ENCODE results near the gene MST1. TPM values are rescaled to one million over a fixed set of nuclear protein-coding genes. Genes with fewer than 3 reads are reported as not detected.
"Not testable (repeated sequence)": the region's sequence is repeated elsewhere in the genome, so short reads cannot be mapped to it uniquely, and the experiment has no call there.

Gene MST1
- total RNA-seq, 2 experiments from 2014 or later = 8.6 to 12.4 TPM

DNA sequence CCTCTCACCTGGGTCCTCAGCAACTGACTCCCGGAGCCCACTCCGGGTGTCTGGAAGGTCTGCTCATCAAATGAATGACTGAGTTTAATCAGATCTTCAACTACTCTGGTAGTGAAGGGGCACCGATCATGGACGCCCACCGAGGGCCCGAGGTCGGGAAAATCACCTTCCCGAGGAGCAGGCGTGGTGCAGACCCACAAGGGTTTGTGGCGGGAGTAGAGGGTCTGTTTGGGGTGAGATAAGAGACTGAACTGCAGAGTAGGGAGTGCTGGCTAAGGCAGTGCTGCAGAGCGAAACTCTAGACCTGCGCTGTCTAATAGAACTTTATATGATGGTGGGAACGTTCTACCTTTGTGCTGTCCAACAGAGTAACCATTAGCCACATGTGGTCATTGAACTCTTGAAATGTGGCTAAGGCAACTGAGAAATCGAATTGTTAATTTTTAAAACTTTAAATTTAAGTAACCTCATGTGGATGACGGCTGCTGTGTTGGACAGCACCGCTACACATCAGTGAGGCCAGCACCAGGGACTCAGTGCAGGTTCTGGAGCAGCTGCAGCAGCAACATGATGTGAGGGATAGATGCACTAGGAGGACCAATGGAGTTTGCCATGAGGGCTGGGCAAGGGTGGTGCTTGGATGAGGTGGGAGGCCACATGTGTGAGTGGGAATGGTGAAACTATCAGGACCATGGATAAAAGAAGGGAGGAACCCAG, 792 bp upstream of the MST1 start:
- H3K36me3 Mint-ChIP-seq (ENCODE audit: low read depth); DNase-seq; H3K9me3 Mint-ChIP-seq: not testable (repeated sequence)
- peak overlapping the region; percentile 97 for H3K4me3 Mint-ChIP-seq
- ChIA-PET CTCF (interaction anchor here (0.8 kb wide), 1 partner anchor 78 kb away, joined by 3 read pairs; no protein-coding TSS in a partner anchor), POLR2A (interaction anchor here (0.6 to 1.2 kb wide), 3 partner anchors 34 to 150 kb away, joined by 3 to 6 read pairs (median 3); no protein-coding TSS in a partner anchor)
- H3K27me3 Mint-ChIP-seq = peaks cover 12% of the 10 kb centered on the region
- peaks cover 33% of the 10 kb centered on the region for H3K4me1 Mint-ChIP-seq
- H3K27ac Mint-ChIP-seq = peak overlapping the region; percentile 87

GRCh38 chr3:49688338-49689045, 782 bp downstream of the MST1 start:
- H3K9me3 Mint-ChIP-seq; CTCF ChIA-PET; H3K36me3 Mint-ChIP-seq (ENCODE audit: low read depth); DNase-seq: not testable (repeated sequence)
- Mint-ChIP-seq H3K4me1 (peaks cover 33% of the 10 kb centered on the region), H3K27me3 (peaks cover 12% of the 10 kb centered on the region), H3K27ac (peak overlapping the region; percentile 87), H3K4me3 (peak overlapping the region; percentile 97)
- POLR2A ChIA-PET = interaction anchor here (1.2 kb wide), 1 partner anchor 149 kb away, joined by 6 read pairs; no protein-coding TSS in a partner anchor

- DNase-seq, POLR2A ChIA-PET, H3K9me3 Mint-ChIP-seq, H3K4me3 Mint-ChIP-seq, H3K27ac Mint-ChIP-seq, CTCF ChIA-PET: not testable (repeated sequence)
- H3K36me3 Mint-ChIP-seq (ENCODE audit: low read depth) = peaks cover 13% of the 10 kb centered on the region
- peaks cover 33% of the 10 kb centered on the region for H3K4me1 Mint-ChIP-seq
- H3K27me3 Mint-ChIP-seq = peaks cover 12% of the 10 kb centered on the region
Observed at GRCh38 chr3:49687424-49687795, 1.9 kb downstream of the MST1 start.

- POLR2A ChIA-PET, DNase-seq, H3K4me3 Mint-ChIP-seq, CTCF ChIA-PET, H3K27ac Mint-ChIP-seq, H3K9me3 Mint-ChIP-seq: not testable (repeated sequence)
- peaks cover 33% of the 10 kb centered on the region for H3K4me1 Mint-ChIP-seq
- peaks cover 13% of the 10 kb centered on the region for H3K36me3 Mint-ChIP-seq (ENCODE audit: low read depth)
- H3K27me3 Mint-ChIP-seq = peaks cover 12% of the 10 kb centered on the region
Observed at GRCh38 chr3:49686769-49687423, 2.4 kb downstream of the MST1 start.

DNA sequence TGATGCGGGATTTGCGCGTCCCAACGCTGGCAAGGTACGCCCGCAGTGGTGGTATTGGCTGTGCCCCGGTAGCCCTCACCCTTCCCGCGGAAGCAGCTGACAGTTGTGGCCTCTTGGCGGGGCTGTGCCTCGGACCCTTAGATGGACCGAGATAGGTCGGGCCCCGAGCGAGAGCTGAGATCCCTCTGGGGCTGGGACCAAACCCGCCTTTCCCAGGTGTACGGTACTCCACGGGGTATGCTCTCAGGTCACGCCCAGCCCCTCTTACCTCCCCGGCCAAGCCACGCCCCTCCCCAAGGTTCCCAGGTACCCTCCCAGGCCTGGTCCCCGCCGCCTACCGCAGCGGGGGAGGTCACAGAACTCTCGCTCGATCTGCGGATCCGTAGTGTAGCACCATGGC, 2.9 kb downstream of the MST1 start:
- Mint-ChIP-seq H3K27me3 (peaks cover 12% of the 10 kb centered on the region), H3K36me3 (ENCODE audit: low read depth) (peaks cover 13% of the 10 kb centered on the region), H3K4me1 (peaks cover 32% of the 10 kb centered on the region)
- POLR2A ChIA-PET, H3K4me3 Mint-ChIP-seq, DNase-seq, CTCF ChIA-PET, H3K27ac Mint-ChIP-seq, H3K9me3 Mint-ChIP-seq: not testable (repeated sequence)

DNA sequence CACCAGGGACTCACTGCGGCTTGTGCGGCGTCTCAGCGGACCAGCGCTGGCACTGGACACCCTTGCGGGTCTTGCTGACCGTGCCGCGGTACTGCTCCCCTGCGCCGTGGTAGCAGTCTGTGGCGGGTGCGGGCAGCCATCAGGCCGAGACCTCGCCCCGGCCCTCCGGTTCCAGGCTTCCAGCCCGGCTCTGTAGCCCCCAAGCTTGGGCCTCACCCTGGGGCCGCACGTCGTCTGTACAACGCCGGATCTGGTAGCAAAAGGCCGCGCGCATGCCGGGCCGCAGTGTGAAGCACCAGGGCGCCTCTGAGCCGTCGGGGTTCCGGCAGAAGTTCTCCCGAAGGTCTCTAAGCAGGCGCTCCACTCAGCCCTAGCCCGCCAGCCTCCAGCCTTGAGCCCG, 3.4 kb downstream of the MST1 start:
- H3K4me3 Mint-ChIP-seq, DNase-seq, CTCF ChIA-PET, POLR2A ChIA-PET, H3K27ac Mint-ChIP-seq, H3K9me3 Mint-ChIP-seq: not testable (repeated sequence)
- Mint-ChIP-seq H3K27me3 (peaks cover 12% of the 10 kb centered on the region), H3K4me1 (peaks cover 29% of the 10 kb centered on the region), H3K36me3 (ENCODE audit: low read depth) (peaks cover 13% of the 10 kb centered on the region)

DNA sequence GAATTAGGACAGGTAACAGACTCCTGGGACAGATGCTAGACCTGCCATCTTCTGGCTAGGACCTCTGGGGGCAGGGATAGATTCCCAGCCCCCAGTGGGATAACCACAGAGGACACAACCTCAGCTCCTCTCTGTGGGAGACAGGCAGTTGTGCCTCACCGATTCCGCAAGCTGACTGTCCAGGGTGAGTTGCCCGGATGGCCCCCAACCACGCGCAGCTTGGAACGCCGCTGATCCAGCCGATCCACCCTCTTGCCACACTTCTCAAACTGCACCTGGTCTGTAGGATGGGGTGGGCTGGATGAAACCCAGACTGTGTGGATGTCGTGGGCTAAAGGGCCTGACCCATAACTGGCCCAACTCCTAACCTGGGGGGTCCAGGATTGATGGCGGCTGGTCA, 4.2 kb downstream of the MST1 start:
- peaks cover 22% of the 10 kb centered on the region for H3K4me1 Mint-ChIP-seq
- H3K27ac Mint-ChIP-seq, DNase-seq, H3K9me3 Mint-ChIP-seq, H3K4me3 Mint-ChIP-seq, CTCF ChIA-PET: not testable (repeated sequence)
- peaks cover 12% of the 10 kb centered on the region for H3K27me3 Mint-ChIP-seq
- H3K36me3 Mint-ChIP-seq (ENCODE audit: low read depth) = peaks cover 14% of the 10 kb centered on the region
- POLR2A ChIA-PET = interaction anchor here (0.6 kb wide), 1 partner anchor 220 kb away, joined by 3 read pairs; no protein-coding TSS in a partner anchor

- H3K9me3 Mint-ChIP-seq, H3K4me3 Mint-ChIP-seq, H3K27ac Mint-ChIP-seq, CTCF ChIA-PET, DNase-seq, POLR2A ChIA-PET: not testable (repeated sequence)
- H3K4me1 Mint-ChIP-seq = peaks cover 15% of the 10 kb centered on the region
- peaks cover 12% of the 10 kb centered on the region for H3K27me3 Mint-ChIP-seq
- H3K36me3 Mint-ChIP-seq (ENCODE audit: low read depth) = peaks cover 17% of the 10 kb centered on the region
Observed at GRCh38 chr3:49684453-49684852, 4.8 kb downstream of the MST1 start.

DNA sequence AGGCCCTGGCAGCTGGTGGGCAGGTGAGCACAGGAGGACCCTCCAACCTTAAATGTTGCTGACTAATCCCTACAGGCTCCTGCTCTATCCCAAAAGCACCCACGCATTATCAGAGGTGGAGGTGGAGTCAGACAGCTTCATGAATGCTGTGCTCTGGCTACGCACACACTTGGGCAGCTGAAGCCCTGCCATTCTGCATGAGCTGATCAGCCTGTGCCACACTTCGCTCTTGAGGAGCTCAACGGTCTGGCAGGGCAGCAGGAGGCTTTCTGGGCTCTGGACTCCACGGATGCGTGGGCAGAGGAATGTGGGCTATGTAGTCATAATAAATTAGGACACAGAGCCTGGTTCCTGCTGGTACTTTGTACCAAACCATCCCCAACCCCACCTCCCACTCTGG, 6.1 kb downstream of the MST1 start:
- POLR2A ChIA-PET = no interaction called here

GRCh38 chr3:49681543-49681942, 7.7 kb downstream of the MST1 start:
- DNase-seq = no peak
- Mint-ChIP-seq H3K4me3 (no peak overlapping the region), H3K36me3 (ENCODE audit: low read depth) (peaks cover 25% of the 10 kb centered on the region), H3K4me1 (peaks cover 9% of the 10 kb centered on the region), H3K27ac (no peak overlapping the region), H3K9me3 (no peaks in the 10 kb centered on the region), H3K27me3 (peaks cover 5% of the 10 kb centered on the region)
- ChIA-PET CTCF (no interaction called here), POLR2A (no interaction called here)

More for the DNA sequence above, 6.1 kb downstream of the MST1 start:
- no peak overlapping the region for H3K27ac Mint-ChIP-seq
- H3K4me3 Mint-ChIP-seq = no peak overlapping the region
- peaks cover 8% of the 10 kb centered on the region for H3K4me1 Mint-ChIP-seq
- peaks cover 14% of the 10 kb centered on the region for H3K36me3 Mint-ChIP-seq (ENCODE audit: low read depth)
- DNase-seq = no peak
- no peaks in the 10 kb centered on the region for H3K9me3 Mint-ChIP-seq
- peaks cover 12% of the 10 kb centered on the region for H3K27me3 Mint-ChIP-seq
- CTCF ChIA-PET = no interaction called here

GRCh38 chr3:49681232-49681522, 8.1 kb downstream of the MST1 start:
- H3K27me3 Mint-ChIP-seq = peaks cover 3% of the 10 kb centered on the region
- ChIA-PET POLR2A (no interaction called here), CTCF (no interaction called here)
- H3K4me3 Mint-ChIP-seq = no peak overlapping the region
- H3K4me1 Mint-ChIP-seq = peaks cover 9% of the 10 kb centered on the region
- H3K36me3 Mint-ChIP-seq (ENCODE audit: low read depth) = peaks cover 27% of the 10 kb centered on the region
- no peak overlapping the region for H3K27ac Mint-ChIP-seq
- H3K9me3 Mint-ChIP-seq = no peaks in the 10 kb centered on the region
- DNase-seq = no peak

DNA sequence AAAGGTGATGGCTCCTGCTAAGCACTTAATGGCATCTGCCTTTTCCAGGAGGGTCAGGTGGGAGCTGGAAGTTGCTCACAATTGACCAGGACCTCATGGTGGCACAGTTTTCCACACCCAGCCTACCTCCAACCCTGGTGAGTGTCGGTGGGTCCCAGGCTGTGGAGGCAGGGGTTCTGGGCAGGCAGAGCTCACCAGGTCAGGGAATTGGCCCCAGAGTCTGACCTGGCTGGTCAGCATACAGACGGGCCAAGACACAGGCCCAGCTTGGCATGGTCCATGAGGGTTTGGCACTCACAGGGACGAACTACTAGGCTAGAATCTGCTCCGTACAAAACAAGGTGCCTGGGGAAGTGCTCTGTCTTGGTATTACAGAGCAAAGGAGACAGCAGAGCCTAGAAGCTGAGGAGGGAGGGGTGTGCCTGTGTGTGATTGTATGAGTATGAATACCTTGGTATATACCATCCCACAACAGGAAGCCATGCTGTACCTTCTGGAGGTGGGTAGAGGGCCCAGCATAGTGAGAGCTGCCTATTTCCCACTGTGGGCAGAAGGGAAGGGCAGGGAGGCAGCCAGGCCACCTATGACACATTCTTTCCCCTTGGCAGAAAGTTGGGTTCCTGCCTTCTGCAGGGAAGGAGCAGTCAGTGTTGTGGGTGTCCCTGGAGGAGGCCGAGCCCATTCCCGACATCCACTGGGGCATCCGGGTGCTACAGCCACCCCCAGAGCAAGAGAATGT, 8.6 kb downstream of the MST1 start:
- Mint-ChIP-seq H3K4me3 (no peak overlapping the region), H3K9me3 (no peaks in the 10 kb centered on the region), H3K4me1 (peaks cover 14% of the 10 kb centered on the region), H3K27me3 (peaks cover 3% of the 10 kb centered on the region), H3K36me3 (ENCODE audit: low read depth) (peaks cover 31% of the 10 kb centered on the region), H3K27ac (no peak overlapping the region)
- ChIA-PET CTCF (no interaction called here), POLR2A (no interaction called here)
- no peak for DNase-seq

- Mint-ChIP-seq H3K9me3 (no peaks in the 10 kb centered on the region), H3K27ac (no peak overlapping the region), H3K27me3 (no peaks in the 10 kb centered on the region), H3K36me3 (ENCODE audit: low read depth) (peaks cover 27% of the 10 kb centered on the region), H3K4me3 (no peak overlapping the region), H3K4me1 (peaks cover 37% of the 10 kb centered on the region)
- no peak for DNase-seq
- ChIA-PET POLR2A (interaction anchor here (1.0 to 2.4 kb wide), 2 partner anchors 17 to 136 kb away, joined by 3 to 8 read pairs; no protein-coding TSS in a partner anchor), CTCF (interaction anchor here (2.2 kb wide), 1 partner anchor 136 kb away, joined by 9 read pairs; no protein-coding TSS in a partner anchor)
Observed at GRCh38 chr3:49675912-49676311, 13.4 kb downstream of the MST1 start.

Measured in activated CD4-positive, alpha-beta memory T cell treated with anti-CD3 and anti-CD28 coated beads, Interleukin-2, amount 10 ng/mL, durations not matched to agents 7 days and 5 days (primary cell).